CD14-positive monocyte (primary cell): Measurements from ENCODE around the gene CFTR. TPM values are rescaled to one million over a fixed set of nuclear protein-coding genes. Genes with fewer than 3 reads are reported as not detected.
A peak's percentile ranks its signal among the peaks of the same experiment; 100 is the strongest.

Experiments
- DNase-seq, 3 donors: peaks; one replicate each; pipeline ENCODE4 v3.0.0-alpha.2; 2011 to 2022
- H2AFZ ChIP-seq: 2 replicates; pipeline ENCODE4 v1.6.0; 2012; ENCODE audit warnings: mild to moderate bottlenecking, low read depth, low read length, inconsistent platforms; ENCODE audit not compliant: insufficient read depth, poor library complexity, severe bottlenecking
- H3K27ac ChIP-seq, 2 donors: 1 replicate in 1 of 2; 2 replicates in 1 of 2; pipeline ENCODE4 v1.5.1; 2012 to 2013; ENCODE audit warnings: low read length in 2 of 2, control low read depth in 1 of 2, inconsistent platforms in 1 of 2, low read depth in 1 of 2, mild to moderate bottlenecking in 1 of 2
- H3K27me3 ChIP-seq, 2 donors: one replicate each; pipeline versions ENCODE4 v1.6.0 to v1.6.1; 2011 to 2013; ENCODE audit warnings: low read length in 2 of 2; ENCODE audit not compliant: control insufficient read depth in 2 of 2, insufficient read depth in 2 of 2
- H3K36me3 ChIP-seq, 2 donors: replicated peaks in 1 of 2; 1 replicate in 1 of 2; 2 replicates in 1 of 2; pipeline versions ENCODE4 v1.5.1 to v1.6.1; 2012 to 2013; ENCODE audit warnings: low read length in 2 of 2, control low read depth in 1 of 2, inconsistent platforms in 1 of 2, mild to moderate bottlenecking in 1 of 2; ENCODE audit not compliant: insufficient read depth in 2 of 2, control insufficient read depth in 1 of 2
- H3K4me1 ChIP-seq, 2 donors: 1 replicate in 1 of 2; 2 replicates in 1 of 2; pipeline versions ENCODE4 v1.5.1 to v1.6.1; 2012 to 2013; ENCODE audit warnings: low read length in 2 of 2, control low read depth in 1 of 2, inconsistent platforms in 1 of 2, mild to moderate bottlenecking in 1 of 2, moderate library complexity in 1 of 2; ENCODE audit not compliant: insufficient read depth in 2 of 2, control insufficient read depth in 1 of 2
- H3K4me2 ChIP-seq: replicated peaks from 2 replicates; pipeline ENCODE3; 2012; ENCODE audit warnings: low read length, moderate library complexity, mild to moderate bottlenecking; ENCODE audit not compliant: poor library complexity, severe bottlenecking; ENCODE audit errors: extremely low read depth
- H3K4me3 ChIP-seq, 3 experiments: fragments of 200-600 bp in 1 of 3; sonication (generic) in 1 of 3; replicated peaks in 1 of 3; 1 replicate in 2 of 3; 2 replicates in 1 of 3; pipeline ENCODE4 v1.5.1; 2011 to 2013; ENCODE audit warnings: low read length in 3 of 3, mild to moderate bottlenecking in 3 of 3, control low read depth in 2 of 3, low read depth in 2 of 3, inconsistent platforms in 1 of 3, moderate library complexity in 1 of 3
- H3K79me2 ChIP-seq: 2 replicates; pipeline ENCODE4 v1.6.0; 2012; ENCODE audit warnings: mild to moderate bottlenecking, control low read depth, inconsistent platforms, low read length, moderate library complexity; ENCODE audit not compliant: insufficient read depth
- H3K9ac ChIP-seq: 2 replicates; pipeline ENCODE4 v1.6.0; 2017; ENCODE audit warnings: low read length, mild to moderate bottlenecking; ENCODE audit not compliant: insufficient read depth, poor library complexity, severe bottlenecking
- H3K9me3 ChIP-seq, 2 donors: replicated peaks in 1 of 2; 1 replicate in 1 of 2; 2 replicates in 1 of 2; pipeline versions ENCODE4 v1.5.1 to v1.6.1; 2012 to 2013; ENCODE audit warnings: low read length in 2 of 2, control low read depth in 1 of 2; ENCODE audit not compliant: control insufficient read depth in 1 of 2, insufficient read depth in 1 of 2
- H4K20me1 ChIP-seq: 2 replicates; pipeline ENCODE4 v1.6.0; 2012; ENCODE audit warnings: mild to moderate bottlenecking, low read length, control low read depth, moderate library complexity; ENCODE audit not compliant: insufficient read depth
- H3K27ac Mint-ChIP-seq, 7 donors: one replicate each; pipeline ENCODE4 v1.8.0; 2020; ENCODE audit warnings: mild to moderate bottlenecking in 7 of 7, mixed read lengths in 7 of 7, moderate library complexity in 6 of 7, inconsistent platforms in 2 of 7
- H3K27me3 Mint-ChIP-seq, 3 donors: one replicate each; pipeline ENCODE4 v1.8.0; 2021 to 2022; ENCODE audit warnings: low read depth in 3 of 3, mild to moderate bottlenecking in 3 of 3, mixed read lengths in 3 of 3, moderate library complexity in 3 of 3, inconsistent platforms in 1 of 3
- H3K36me3 Mint-ChIP-seq, 2 donors: one replicate each; pipeline ENCODE4 v1.8.0; 2020; ENCODE audit warnings: mixed read lengths in 2 of 2, inconsistent platforms in 1 of 2, mild to moderate bottlenecking in 1 of 2
- H3K4me1 Mint-ChIP-seq: one replicate; pipeline ENCODE4 v1.8.0; 2020; ENCODE audit warnings: mild to moderate bottlenecking, mixed read lengths
- H3K4me3 Mint-ChIP-seq, 2 donors: one replicate each; pipeline ENCODE4 v1.8.0; 2020; ENCODE audit warnings: mild to moderate bottlenecking in 2 of 2, mixed read lengths in 2 of 2, moderate library complexity in 1 of 2
- H3K9me3 Mint-ChIP-seq, 7 donors: one replicate each; pipeline ENCODE4 v1.8.0; 2020 to 2022; ENCODE audit warnings: mixed read lengths in 7 of 7, mild to moderate bottlenecking in 6 of 7, moderate library complexity in 6 of 7, inconsistent platforms in 2 of 7
- WGBS: methylation state at CpG from one replicate; pipeline ENCODE4 v1.1.5; 2013; ENCODE audit warnings: missing lambda C conversion rate; ENCODE audit not compliant: insufficient coverage; 5-methylcytosine and 5-hydroxymethylcytosine counted together
- intact Hi-C, 2 donors: fragments of 100-400 bp; cut with micrococcal nuclease; formaldehyde crosslinking; loops; one replicate each; pipeline versions ENCODE4 v1.15.0 to v1.15.1; 2023
- polyA minus RNA-seq: library from RNA; depleted of rRNA, polyadenylated mRNA; stranded (reverse); fragments of >200 nt; gene quantifications from 2 replicates; pipeline ENCODE4 v1.2.3, GENCODE V29; 2012
- polyA plus RNA-seq, 3 donors: library from polyadenylated mRNA; depleted of rRNA in 1 of 3; unstranded in 2 of 3; stranded (reverse) in 1 of 3; fragments of 300-500 nt in 2 of 3; fragments of >200 nt in 1 of 3; fragmentation: Illumina TruSeq in 2 of 3; gene quantifications; 1 replicate in 2 of 3; 2 replicates in 1 of 3; pipeline ENCODE4 v1.2.3, GENCODE V29; 2012 to 2021
- total RNA-seq, 12 experiments: library from RNA in 1 of 12; stranded (reverse) in 1 of 12; fragments of 120-200 nt in 1 of 12; gene quantifications; one replicate each; pipeline ENCODE4 v1.2.4 and lab custom pipeline; 2013 to 2026; ENCODE audit warnings: mixed read lengths in 6 of 12, inconsistent platforms in 1 of 12
- TF ChIP-seq, protein P1 (sequence below): fragments of 200-600 bp; IDR thresholded peaks from one replicate; pipeline ENCODE4 v1.8.0; 2022; ENCODE audit warnings: antibody characterized with exemption, mild to moderate bottlenecking

The CFTR gene
- not detected for total RNA-seq (2013)
- polyA plus RNA-seq (not detected), polyA minus RNA-seq (not detected in 2 replicates), total RNA-seq (lab: John Stamatoyannopoulos, UW) (0 to 6.2 (median 0.23) reads per million in 11 experiments)

DNA sequence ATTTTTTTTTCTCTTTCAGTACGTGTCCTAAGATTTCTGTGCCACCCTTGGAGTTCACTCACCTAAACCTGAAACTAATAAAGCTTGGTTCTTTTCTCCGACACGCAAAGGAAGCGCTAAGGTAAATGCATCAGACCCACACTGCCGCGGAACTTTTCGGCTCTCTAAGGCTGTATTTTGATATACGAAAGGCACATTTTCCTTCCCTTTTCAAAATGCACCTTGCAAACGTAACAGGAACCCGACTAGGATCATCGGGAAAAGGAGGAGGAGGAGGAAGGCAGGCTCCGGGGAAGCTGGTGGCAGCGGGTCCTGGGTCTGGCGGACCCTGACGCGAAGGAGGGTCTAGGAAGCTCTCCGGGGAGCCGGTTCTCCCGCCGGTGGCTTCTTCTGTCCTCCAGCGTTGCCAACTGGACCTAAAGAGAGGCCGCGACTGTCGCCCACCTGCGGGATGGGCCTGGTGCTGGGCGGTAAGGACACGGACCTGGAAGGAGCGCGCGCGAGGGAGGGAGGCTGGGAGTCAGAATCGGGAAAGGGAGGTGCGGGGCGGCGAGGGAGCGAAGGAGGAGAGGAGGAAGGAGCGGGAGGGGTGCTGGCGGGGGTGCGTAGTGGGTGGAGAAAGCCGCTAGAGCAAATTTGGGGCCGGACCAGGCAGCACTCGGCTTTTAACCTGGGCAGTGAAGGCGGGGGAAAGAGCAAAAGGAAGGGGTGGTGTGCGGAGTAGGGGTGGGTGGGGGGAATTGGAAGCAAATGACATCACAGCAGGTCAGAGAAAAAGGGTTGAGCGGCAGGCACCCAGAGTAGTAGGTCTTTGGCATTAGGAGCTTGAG lies at the start of gene CFTR:
TSS of gene CFTR (plus strand) at position 801 of the 830 bp plus-strand sequence. CDS start 70 bp downstream, outside the sequence.
- H3K4me1 Mint-ChIP-seq: no peaks in the 10 kb centered on the region
- Histone ChIP-seq H3K9ac (no peak within 1 kb of the TSS), H3K4me1 (no peaks in the 10 kb centered on the region), H3K27me3 (peaks cover 26 to 42% of the 10 kb centered on the region in 2 donors), H3K36me3 (no peaks in the 10 kb centered on the region), H3K4me2 (no peak within 1 kb of the TSS), H3K4me3 (no peak within 1 kb of the TSS), H3K9me3 (no peaks in the 10 kb centered on the region), H2AFZ (no peak within 1 kb of the TSS), H4K20me1 (no peaks in the 10 kb centered on the region), H3K79me2 (no peaks in the 10 kb centered on the region), H3K27ac (no peak within 1 kb of the TSS)
- H3K27me3 Mint-ChIP-seq: peaks cover 23 to 39% (median 35%) of the 10 kb centered on the region in 3 donors
- H3K36me3 Mint-ChIP-seq: no peaks in the 10 kb centered on the region
- intact Hi-C loops: no loop called here
- DNase-seq: no peak
- TF ChIP-seq, protein P1, sequence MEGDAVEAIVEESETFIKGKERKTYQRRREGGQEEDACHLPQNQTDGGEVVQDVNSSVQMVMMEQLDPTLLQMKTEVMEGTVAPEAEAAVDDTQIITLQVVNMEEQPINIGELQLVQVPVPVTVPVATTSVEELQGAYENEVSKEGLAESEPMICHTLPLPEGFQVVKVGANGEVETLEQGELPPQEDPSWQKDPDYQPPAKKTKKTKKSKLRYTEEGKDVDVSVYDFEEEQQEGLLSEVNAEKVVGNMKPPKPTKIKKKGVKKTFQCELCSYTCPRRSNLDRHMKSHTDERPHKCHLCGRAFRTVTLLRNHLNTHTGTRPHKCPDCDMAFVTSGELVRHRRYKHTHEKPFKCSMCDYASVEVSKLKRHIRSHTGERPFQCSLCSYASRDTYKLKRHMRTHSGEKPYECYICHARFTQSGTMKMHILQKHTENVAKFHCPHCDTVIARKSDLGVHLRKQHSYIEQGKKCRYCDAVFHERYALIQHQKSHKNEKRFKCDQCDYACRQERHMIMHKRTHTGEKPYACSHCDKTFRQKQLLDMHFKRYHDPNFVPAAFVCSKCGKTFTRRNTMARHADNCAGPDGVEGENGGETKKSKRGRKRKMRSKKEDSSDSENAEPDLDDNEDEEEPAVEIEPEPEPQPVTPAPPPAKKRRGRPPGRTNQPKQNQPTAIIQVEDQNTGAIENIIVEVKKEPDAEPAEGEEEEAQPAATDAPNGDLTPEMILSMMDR: no peak
- H3K4me3 Mint-ChIP-seq: peak within 1 kb of the TSS in 1 of 2 donors; percentile 63
- H3K9me3 Mint-ChIP-seq: peaks cover 0 to 10% (median 1%) of the 10 kb centered on the region in 7 donors
- H3K27ac Mint-ChIP-seq: no peak within 1 kb of the TSS
- 4% methylated on average over 35 of the region's 45 CpGs for WGBS

DNA sequence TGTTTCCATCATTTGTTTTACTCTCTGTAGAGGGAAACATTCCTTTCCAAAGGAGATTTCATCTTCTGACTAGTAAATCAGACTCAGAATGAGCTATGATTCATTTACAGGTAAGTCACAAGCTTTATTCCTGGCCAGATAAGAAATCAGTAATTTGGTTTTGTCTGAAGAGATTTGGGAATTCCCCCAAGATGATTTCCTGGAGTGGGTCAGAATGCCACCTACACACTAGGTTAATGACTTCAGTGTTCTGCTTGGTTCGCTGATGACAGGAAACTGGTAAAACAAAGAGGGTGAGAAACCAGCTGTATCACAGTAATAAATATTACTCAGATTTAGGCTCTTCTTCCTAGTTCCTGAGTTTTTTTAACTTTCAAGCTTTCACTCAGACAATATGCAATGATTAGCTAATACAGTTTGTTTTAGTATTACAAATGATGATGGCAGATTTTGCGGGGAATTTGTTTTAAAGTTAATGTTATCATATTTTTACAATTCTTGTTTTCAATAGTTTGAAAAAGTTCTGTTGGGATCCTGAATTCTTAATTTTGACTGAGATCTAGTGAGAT lies 44.3 kb upstream of the CFTR start:
- Histone ChIP-seq H3K9ac (no peak overlapping the region), H3K4me1 (no peaks in the 10 kb centered on the region), H3K79me2 (no peaks in the 10 kb centered on the region), H4K20me1 (no peaks in the 10 kb centered on the region), H3K27me3 (no peaks in the 10 kb centered on the region), H3K36me3 (no peaks in the 10 kb centered on the region), H3K9me3 (no peaks in the 10 kb centered on the region), H2AFZ (no peak overlapping the region), H3K27ac (no peak overlapping the region), H3K4me2 (no peak overlapping the region), H3K4me3 (no peak overlapping the region)
- no CpG with 5 or more reads among the region's 2 CpGs for whole genome bisulfite sequencing
- intact Hi-C loops: no loop called here
- H3K36me3 Mint-ChIP-seq: no peaks in the 10 kb centered on the region
- no peaks in the 10 kb centered on the region for H3K4me1 Mint-ChIP-seq
- no peak overlapping the region for H3K4me3 Mint-ChIP-seq
- peaks cover 0 to 2% (median 0%) of the 10 kb centered on the region in 3 donors for H3K27me3 Mint-ChIP-seq
- TF ChIP-seq, protein P1: no peak
- DNase-seq: no peak
- H3K27ac Mint-ChIP-seq: no peak overlapping the region
- peaks cover 0 to 3% (median 0%) of the 10 kb centered on the region in 7 donors for H3K9me3 Mint-ChIP-seq
